Trophoblast cell (in vitro differentiated cells and primary cell): ENCODE results near the gene BCL11B.

Experiments
- DNase-seq, 2 donors: peaks; one replicate each; pipeline ENCODE4 v3.0.0-alpha.2; 2016
- H2AFZ ChIP-seq: 2 replicates; pipeline ENCODE4 v1.6.1; 2013; ENCODE audit warnings: low read length, moderate library complexity, mild to moderate bottlenecking; ENCODE audit not compliant: insufficient read depth, poor library complexity
- H2AK5ac ChIP-seq: 2 replicates; pipeline ENCODE4 v1.6.1; 2013; ENCODE audit warnings: mild to moderate bottlenecking, low read length
- H2BK120ac ChIP-seq: 2 replicates; pipeline ENCODE4 v1.6.1; 2013; ENCODE audit warnings: low read length, mild to moderate bottlenecking, moderate library complexity; ENCODE audit not compliant: insufficient read depth, poor library complexity
- H2BK12ac ChIP-seq: 2 replicates; pipeline ENCODE4 v1.6.1; 2013; ENCODE audit warnings: mild to moderate bottlenecking, low read length, moderate library complexity
- H2BK5ac ChIP-seq: 2 replicates; pipeline ENCODE4 v1.6.1; 2013; ENCODE audit warnings: low read length, low read depth, moderate library complexity, mild to moderate bottlenecking; ENCODE audit not compliant: poor library complexity
- H3K14ac ChIP-seq: 2 replicates; pipeline ENCODE4 v1.6.1; 2013; ENCODE audit warnings: mild to moderate bottlenecking, low read length
- H3K18ac ChIP-seq: 2 replicates; pipeline ENCODE4 v1.6.1; 2013; ENCODE audit warnings: mild to moderate bottlenecking, low read length
- H3K23ac ChIP-seq: 2 replicates; pipeline ENCODE4 v1.6.1; 2013; ENCODE audit warnings: low read length
- H3K27ac ChIP-seq: 2 replicates; pipeline ENCODE4 v1.5.1; 2013; ENCODE audit warnings: low read depth, mild to moderate bottlenecking, inconsistent platforms, low read length, moderate library complexity
- H3K27me3 ChIP-seq: 2 replicates; pipeline ENCODE4 v1.6.1; 2013; ENCODE audit warnings: inconsistent platforms, mild to moderate bottlenecking, low read length, moderate library complexity; ENCODE audit not compliant: insufficient read depth
- H3K36me3 ChIP-seq, 2 experiments: 1 replicate in 1 of 2; 2 replicates in 1 of 2; pipeline ENCODE4 v1.6.1; 2013; ENCODE audit warnings: low read length in 2 of 2, mild to moderate bottlenecking in 2 of 2, moderate library complexity in 1 of 2; ENCODE audit not compliant: insufficient read depth in 2 of 2, control insufficient read depth in 1 of 2
- H3K4ac ChIP-seq: 2 replicates; pipeline ENCODE4 v1.6.1; 2013; ENCODE audit warnings: low read depth, mild to moderate bottlenecking, low read length, moderate library complexity
- H3K4me1 ChIP-seq, 2 experiments: 1 replicate in 1 of 2; 2 replicates in 1 of 2; pipeline ENCODE4 v1.6.1; 2013; ENCODE audit warnings: low read length in 2 of 2, mild to moderate bottlenecking in 2 of 2, moderate library complexity in 1 of 2; ENCODE audit not compliant: insufficient read depth in 2 of 2, control insufficient read depth in 1 of 2
- H3K4me2 ChIP-seq: 2 replicates; pipeline ENCODE4 v1.6.1; 2013; ENCODE audit warnings: inconsistent platforms, mild to moderate bottlenecking, low read length, moderate library complexity
- H3K4me3 ChIP-seq: 2 replicates; pipeline ENCODE4 v1.5.1; 2013; ENCODE audit warnings: mild to moderate bottlenecking, low read depth, low read length, inconsistent platforms
- H3K79me1 ChIP-seq: one replicate; pipeline ENCODE4 v1.6.1; 2013; ENCODE audit warnings: low read length
- H3K79me2 ChIP-seq: 2 replicates; pipeline ENCODE4 v1.6.1; 2013; ENCODE audit warnings: low read length, mild to moderate bottlenecking; ENCODE audit not compliant: control insufficient read depth, insufficient read depth, poor library complexity
- H3K9ac ChIP-seq: 2 replicates; pipeline ENCODE4 v1.6.1; 2013; ENCODE audit warnings: mild to moderate bottlenecking, low read length
- H3K9me3 ChIP-seq: 2 replicates; pipeline ENCODE4 v1.6.1; 2013; ENCODE audit warnings: low read depth, mild to moderate bottlenecking, control low read depth, inconsistent platforms, low read length; ENCODE audit not compliant: insufficient read depth
- H4K12ac ChIP-seq: 2 replicates; pipeline ENCODE4 v1.6.1; 2013; ENCODE audit warnings: low read depth, mild to moderate bottlenecking, low read length, moderate library complexity
- H4K8ac ChIP-seq: 2 replicates; pipeline ENCODE4 v1.6.1; 2013; ENCODE audit warnings: low read depth, mild to moderate bottlenecking, low read length, moderate library complexity
- H4K91ac ChIP-seq: one replicate; pipeline ENCODE4 v1.6.1; 2013; ENCODE audit warnings: low read depth, mild to moderate bottlenecking, low read length, moderate library complexity
- WGBS: extraction: QIAGEN DNeasy Blood & Tissue Kit; methylation state at CpG from one replicate; pipeline ENCODE4 v1.1.7; 2013; ENCODE audit warnings: missing lambda C conversion rate; ENCODE audit not compliant: insufficient read length, insufficient coverage; ENCODE audit errors: extremely low coverage; 5-methylcytosine and 5-hydroxymethylcytosine counted together

Gene BCL11B

DNA sequence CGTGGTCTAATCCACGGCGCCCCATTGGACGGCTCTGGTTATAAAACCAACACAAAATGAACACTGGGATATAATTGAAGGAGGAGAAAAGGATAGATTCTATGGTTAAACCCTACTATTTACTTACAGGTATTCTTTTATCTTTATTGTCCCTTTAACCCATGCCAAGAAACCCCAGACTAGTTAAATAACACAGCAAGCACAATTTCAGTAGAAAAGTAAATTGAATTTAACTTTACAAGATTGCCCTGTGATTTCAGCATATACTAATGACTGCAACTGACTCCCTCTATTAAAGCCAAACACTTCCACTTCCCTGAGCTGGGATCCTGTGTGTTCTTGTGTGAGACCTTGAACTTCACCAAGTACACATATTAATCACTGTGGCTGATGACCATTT is 45.3 kb downstream of the BCL11B start:
- H3K23ac ChIP-seq = no peak overlapping the region
- no peaks in the 10 kb centered on the region for H3K9me3 ChIP-seq
- no peak overlapping the region for H2BK5ac ChIP-seq
- no peak overlapping the region for H3K27ac ChIP-seq
- no peaks in the 10 kb centered on the region for H3K27me3 ChIP-seq
- no peak overlapping the region for H4K91ac ChIP-seq
- H3K4me3 ChIP-seq = no peak overlapping the region
- no peak overlapping the region for H2BK12ac ChIP-seq
- H4K8ac ChIP-seq = no peak overlapping the region
- peaks cover 2% of the 10 kb centered on the region for H3K79me2 ChIP-seq
- WGBS = no CpG with 5 or more reads among the region's 4 CpGs
- H3K18ac ChIP-seq = no peak overlapping the region
- H3K14ac ChIP-seq = no peak overlapping the region
- no peak overlapping the region for H2AFZ ChIP-seq
- H3K36me3 ChIP-seq = no peaks in the 10 kb centered on the region
- no peak overlapping the region for H2AK5ac ChIP-seq
- DNase-seq = no peak
- peaks cover 12 to 13% of the 10 kb centered on the region in 2 experiments for H3K4me1 ChIP-seq
- H3K4me2 ChIP-seq = no peak overlapping the region
- peaks cover 4% of the 10 kb centered on the region for H3K79me1 ChIP-seq
- H2BK120ac ChIP-seq = no peak overlapping the region
- no peak overlapping the region for H3K4ac ChIP-seq
- no peak overlapping the region for H3K9ac ChIP-seq
- no peak overlapping the region for H4K12ac ChIP-seq

GRCh38 chr14:99225436-99226203 is 46.4 kb downstream of the BCL11B start:
- Histone ChIP-seq H3K4me3 (no peak overlapping the region), H2BK5ac (no peak overlapping the region), H2BK12ac (no peak overlapping the region), H2AK5ac (no peak overlapping the region), H3K14ac (no peak overlapping the region), H3K36me3 (no peaks in the 10 kb centered on the region), H2AFZ (no peak overlapping the region), H3K23ac (no peak overlapping the region), H3K18ac (no peak overlapping the region), H4K8ac (no peak overlapping the region), H3K4me2 (no peak overlapping the region), H3K4me1 (peaks cover 7 to 9% of the 10 kb centered on the region in 2 experiments), H3K27ac (no peak overlapping the region), H3K27me3 (no peaks in the 10 kb centered on the region), H3K79me1 (no peaks in the 10 kb centered on the region), H3K4ac (no peak overlapping the region), H3K79me2 (no peaks in the 10 kb centered on the region), H3K9ac (no peak overlapping the region), H2BK120ac (no peak overlapping the region), H3K9me3 (no peaks in the 10 kb centered on the region), H4K91ac (no peak overlapping the region), H4K12ac (no peak overlapping the region)
- WGBS = no CpG with 5 or more reads among the region's 13 CpGs
- no peak for DNase-seq

DNA sequence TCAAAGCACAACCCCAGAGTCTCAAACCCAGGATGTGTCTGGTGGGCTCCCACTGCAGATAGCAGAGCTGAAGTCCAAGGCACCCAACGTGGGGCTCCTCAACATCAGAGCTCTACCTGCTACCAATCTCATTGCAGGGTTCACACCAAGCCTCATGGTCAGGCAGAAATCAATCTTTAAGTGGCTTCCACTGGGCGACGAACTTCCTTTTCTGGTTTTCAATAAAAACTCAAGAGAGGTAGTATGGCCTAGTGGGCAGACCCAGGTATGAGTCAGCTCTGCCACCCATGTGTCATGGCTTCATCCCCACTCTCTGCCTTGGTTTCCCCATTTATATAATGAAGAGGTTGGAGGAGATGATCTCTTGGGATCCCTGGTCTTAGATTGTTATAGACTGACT is 47.0 kb downstream of the BCL11B start:
- H3K18ac ChIP-seq = no peak overlapping the region
- H3K79me1 ChIP-seq = no peaks in the 10 kb centered on the region
- H3K36me3 ChIP-seq = no peaks in the 10 kb centered on the region
- H2BK5ac ChIP-seq = no peak overlapping the region
- no peak overlapping the region for H3K14ac ChIP-seq
- H3K27me3 ChIP-seq = no peaks in the 10 kb centered on the region
- H3K4ac ChIP-seq = no peak overlapping the region
- no peak overlapping the region for H3K9ac ChIP-seq
- H3K23ac ChIP-seq = no peak overlapping the region
- H4K12ac ChIP-seq = no peak overlapping the region
- no peak for DNase-seq
- peaks cover 2 to 3% of the 10 kb centered on the region in 2 experiments for H3K4me1 ChIP-seq
- H3K79me2 ChIP-seq = no peaks in the 10 kb centered on the region
- H4K91ac ChIP-seq = no peak overlapping the region
- H3K9me3 ChIP-seq = no peaks in the 10 kb centered on the region
- no peak overlapping the region for H2AFZ ChIP-seq
- H3K27ac ChIP-seq = no peak overlapping the region
- H2BK120ac ChIP-seq = no peak overlapping the region
- no peak overlapping the region for H4K8ac ChIP-seq
- H3K4me3 ChIP-seq = no peak overlapping the region
- H2AK5ac ChIP-seq = no peak overlapping the region
- no CpG with 5 or more reads among the region's 3 CpGs for WGBS
- no peak overlapping the region for H2BK12ac ChIP-seq
- H3K4me2 ChIP-seq = no peak overlapping the region

DNA sequence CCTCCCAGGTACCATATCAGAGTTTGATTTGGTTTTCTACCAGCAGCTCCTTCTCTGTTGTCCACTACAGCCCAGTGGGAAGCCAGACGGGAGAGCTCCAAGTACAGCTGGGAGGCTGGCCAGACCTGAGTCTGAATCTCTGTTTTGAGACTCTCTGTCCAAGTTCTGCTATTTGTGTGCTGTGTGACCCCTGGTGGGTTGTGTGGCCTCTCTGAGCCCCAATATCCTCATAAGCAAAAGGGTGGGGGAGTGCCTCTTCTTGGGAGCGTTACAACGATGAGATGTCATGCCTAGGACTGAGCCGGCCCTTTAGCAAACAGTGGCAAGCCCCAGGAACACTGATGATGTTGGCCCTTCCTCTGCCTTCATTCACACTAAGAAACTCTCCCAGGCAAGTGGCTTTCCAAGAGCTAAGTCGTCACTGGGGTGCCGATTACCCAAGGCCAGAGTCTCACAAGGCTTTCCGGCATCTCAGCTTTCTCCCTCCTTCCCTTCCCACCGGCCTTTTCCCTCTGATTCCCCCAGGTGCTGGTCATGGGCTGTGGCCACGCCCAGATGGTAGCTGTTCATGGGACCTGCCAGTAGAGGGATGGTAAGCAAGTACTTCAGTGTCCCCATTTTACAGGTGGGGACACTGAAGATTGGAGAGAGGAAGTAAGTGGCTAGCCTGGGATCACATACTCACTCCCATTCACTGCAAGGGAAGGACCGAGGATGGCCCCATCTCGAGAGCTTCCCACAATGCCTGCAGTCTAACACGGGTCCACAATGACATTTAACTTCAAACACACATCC is 47.7 kb downstream of the BCL11B start:
- Histone ChIP-seq H3K4me2 (no peak overlapping the region), H3K23ac (no peak overlapping the region), H2AK5ac (no peak overlapping the region), H3K27me3 (no peaks in the 10 kb centered on the region), H4K91ac (no peak overlapping the region), H3K18ac (no peak overlapping the region), H2BK120ac (no peak overlapping the region), H3K4me3 (no peak overlapping the region), H2BK5ac (no peak overlapping the region), H4K12ac (no peak overlapping the region), H3K4ac (no peak overlapping the region), H3K9ac (no peak overlapping the region), H4K8ac (no peak overlapping the region), H3K79me1 (no peaks in the 10 kb centered on the region), H3K14ac (no peak overlapping the region), H3K36me3 (no peaks in the 10 kb centered on the region), H3K9me3 (no peaks in the 10 kb centered on the region), H3K79me2 (no peaks in the 10 kb centered on the region), H2AFZ (no peak overlapping the region), H3K27ac (no peak overlapping the region), H3K4me1 (peaks cover 0 to under 1% of the 10 kb centered on the region in 2 experiments), H2BK12ac (no peak overlapping the region)
- no peak for DNase-seq
- WGBS = no CpG with 5 or more reads among the region's 12 CpGs
